T-helper 1 cell treated with Interleukin-12 subunit alpha and Interleukin-12 subunit beta and Interleukin-4 antibody, amounts not matched to agents 30 μg/mL and 1 μg/mL, for 36 hours (primary cell): ENCODE measurements around the gene IDH2.

Experiments used
- H3K27ac Mint-ChIP-seq: one replicate; pipeline ENCODE4 v1.8.0; 2021; ENCODE audit warnings: mild to moderate bottlenecking, mixed read lengths
- H3K27me3 Mint-ChIP-seq: one replicate; pipeline ENCODE4 v1.8.0; 2021; ENCODE audit warnings: low read depth, mixed read lengths
- H3K36me3 Mint-ChIP-seq: one replicate; pipeline ENCODE4 v1.8.0; 2021; ENCODE audit warnings: low read depth, mixed read lengths
- H3K4me1 Mint-ChIP-seq: one replicate; pipeline ENCODE4 v1.8.0; 2021; ENCODE audit warnings: low read depth, mixed read lengths
- H3K4me3 Mint-ChIP-seq: one replicate; pipeline ENCODE4 v1.8.0; 2021; ENCODE audit warnings: mild to moderate bottlenecking, moderate library complexity, mixed read lengths
- H3K9me3 Mint-ChIP-seq: one replicate; pipeline ENCODE4 v1.8.0; 2021; ENCODE audit warnings: mixed read lengths

Gene IDH2

GRCh38 chr15:90040618-90041017, 61.6 kb downstream of the IDH2 start:
- H3K4me3 Mint-ChIP-seq: no peak overlapping the region
- H3K27me3 Mint-ChIP-seq: no peaks in the 10 kb centered on the region
- H3K27ac Mint-ChIP-seq: no peak overlapping the region
- H3K4me1 Mint-ChIP-seq: peaks cover 32% of the 10 kb centered on the region
- H3K9me3 Mint-ChIP-seq: no peaks in the 10 kb centered on the region
- H3K36me3 Mint-ChIP-seq: peaks cover 5% of the 10 kb centered on the region

GRCh38 chr15:90039996-90040395, 62.3 kb downstream of the IDH2 start:
- Mint-ChIP-seq H3K9me3 (no peaks in the 10 kb centered on the region), H3K36me3 (peaks cover 5% of the 10 kb centered on the region), H3K27ac (no peak overlapping the region)

GRCh38 chr15:90038632-90039095, 63.6 kb downstream of the IDH2 start:
- no peaks in the 10 kb centered on the region for H3K9me3 Mint-ChIP-seq
- H3K4me1 Mint-ChIP-seq: peaks cover 47% of the 10 kb centered on the region
- H3K27me3 Mint-ChIP-seq: no peaks in the 10 kb centered on the region
- peak overlapping the region; percentile 75 for H3K27ac Mint-ChIP-seq
- H3K36me3 Mint-ChIP-seq: peaks cover 4% of the 10 kb centered on the region
- no peak overlapping the region for H3K4me3 Mint-ChIP-seq

More at GRCh38 chr15:90039996-90040395, 62.3 kb downstream of the IDH2 start:
- peaks cover 36% of the 10 kb centered on the region for H3K4me1 Mint-ChIP-seq
- H3K27me3 Mint-ChIP-seq: no peaks in the 10 kb centered on the region
- no peak overlapping the region for H3K4me3 Mint-ChIP-seq

- H3K4me1 Mint-ChIP-seq: peaks cover 53% of the 10 kb centered on the region
- no peaks in the 10 kb centered on the region for H3K9me3 Mint-ChIP-seq
- peaks cover 4% of the 10 kb centered on the region for H3K36me3 Mint-ChIP-seq
- H3K4me3 Mint-ChIP-seq: no peak overlapping the region
- H3K27me3 Mint-ChIP-seq: no peaks in the 10 kb centered on the region
- H3K27ac Mint-ChIP-seq: peak overlapping the region; percentile 75
These were observed 64.2 kb downstream of the IDH2 start for GRCh38 chr15:90037961-90038631.

- H3K27me3 Mint-ChIP-seq: no peaks in the 10 kb centered on the region
- no peaks in the 10 kb centered on the region for H3K9me3 Mint-ChIP-seq
- peaks cover 6% of the 10 kb centered on the region for H3K36me3 Mint-ChIP-seq
- no peak overlapping the region for H3K27ac Mint-ChIP-seq
- H3K4me1 Mint-ChIP-seq: peaks cover 56% of the 10 kb centered on the region
- H3K4me3 Mint-ChIP-seq: no peak overlapping the region
These were observed 64.8 kb downstream of the IDH2 start for GRCh38 chr15:90037511-90037860.

- peak overlapping the region; percentile 75 for H3K27ac Mint-ChIP-seq
- H3K9me3 Mint-ChIP-seq: no peaks in the 10 kb centered on the region
- peaks cover 6% of the 10 kb centered on the region for H3K36me3 Mint-ChIP-seq
- no peak overlapping the region for H3K4me3 Mint-ChIP-seq
- H3K4me1 Mint-ChIP-seq: peaks cover 56% of the 10 kb centered on the region
- no peaks in the 10 kb centered on the region for H3K27me3 Mint-ChIP-seq
These were observed 65.3 kb downstream of the IDH2 start for GRCh38 chr15:90036806-90037510.

GRCh38 chr15:90036343-90036742, 65.9 kb downstream of the IDH2 start:
- peaks cover 60% of the 10 kb centered on the region for H3K4me1 Mint-ChIP-seq
- no peaks in the 10 kb centered on the region for H3K27me3 Mint-ChIP-seq
- peaks cover 6% of the 10 kb centered on the region for H3K36me3 Mint-ChIP-seq
- no peaks in the 10 kb centered on the region for H3K9me3 Mint-ChIP-seq
- H3K4me3 Mint-ChIP-seq: peak overlapping the region; percentile 14
- H3K27ac Mint-ChIP-seq: peak overlapping the region; percentile 75

- H3K27ac Mint-ChIP-seq: peak overlapping the region; percentile 75
- H3K27me3 Mint-ChIP-seq: no peaks in the 10 kb centered on the region
- peaks cover 64% of the 10 kb centered on the region for H3K4me1 Mint-ChIP-seq
- H3K36me3 Mint-ChIP-seq: peaks cover 6% of the 10 kb centered on the region
- H3K9me3 Mint-ChIP-seq: no peaks in the 10 kb centered on the region
- H3K4me3 Mint-ChIP-seq: peak overlapping the region; percentile 7
These were observed 66.4 kb downstream of the IDH2 start for GRCh38 chr15:90035840-90036230.

GRCh38 chr15:90035095-90035839, 67.0 kb downstream of the IDH2 start:
- Mint-ChIP-seq H3K27me3 (no peaks in the 10 kb centered on the region), H3K4me1 (peaks cover 66% of the 10 kb centered on the region), H3K4me3 (peak overlapping the region; percentile 7), H3K9me3 (no peaks in the 10 kb centered on the region), H3K27ac (peak overlapping the region; percentile 85), H3K36me3 (peaks cover 6% of the 10 kb centered on the region)

GRCh38 chr15:90033448-90033847, 68.8 kb downstream of the IDH2 start:
- Mint-ChIP-seq H3K9me3 (peaks cover 3% of the 10 kb centered on the region), H3K27ac (peak overlapping the region; percentile 85), H3K4me3 (no peak overlapping the region), H3K4me1 (peaks cover 63% of the 10 kb centered on the region), H3K27me3 (no peaks in the 10 kb centered on the region), H3K36me3 (peaks cover 9% of the 10 kb centered on the region)
